Kidney epithelial cell (primary cell): ENCODE measurements around the gene RFTN2. TPM values are rescaled to one million over a fixed set of nuclear protein-coding genes. Genes with fewer than 3 reads are reported as not detected.

Experiments
- DNase-seq: peaks from one replicate; pipeline ENCODE4 v3.0.0-alpha.2; 2010; ENCODE audit warnings: low read depth
- H3K27me3 ChIP-seq: 2 replicates; pipeline ENCODE4 v1.6.0; 2011; ENCODE audit warnings: low read length; ENCODE audit not compliant: control insufficient read depth, insufficient read depth
- H3K36me3 ChIP-seq: 2 replicates; pipeline ENCODE4 v1.5.1; 2011; ENCODE audit warnings: low read length; ENCODE audit not compliant: control insufficient read depth, insufficient read depth
- H3K4me3 ChIP-seq: 2 replicates; pipeline ENCODE4 v1.5.1; 2011; ENCODE audit warnings: low read depth, mild to moderate bottlenecking, control low read depth, low read length
- total RNA-seq: library from RNA; depleted of rRNA; stranded (reverse); fragments of >200 nt; gene quantifications from 2 replicates; pipeline ENCODE4 v1.2.3, GENCODE V29; 2015
- TF ChIP-seq, protein P1 (sequence below): IDR thresholded peaks from 2 replicates; pipeline ENCODE4 v1.5.1; 2011; ENCODE audit warnings: mild to moderate bottlenecking, moderate library complexity, low read length, control low read depth, inconsistent platforms; ENCODE audit not compliant: insufficient read depth, poor library complexity, severe bottlenecking

Gene RFTN2
- total RNA-seq, 1 donor from 2014 or later, result under 0.01 TPM

DNA sequence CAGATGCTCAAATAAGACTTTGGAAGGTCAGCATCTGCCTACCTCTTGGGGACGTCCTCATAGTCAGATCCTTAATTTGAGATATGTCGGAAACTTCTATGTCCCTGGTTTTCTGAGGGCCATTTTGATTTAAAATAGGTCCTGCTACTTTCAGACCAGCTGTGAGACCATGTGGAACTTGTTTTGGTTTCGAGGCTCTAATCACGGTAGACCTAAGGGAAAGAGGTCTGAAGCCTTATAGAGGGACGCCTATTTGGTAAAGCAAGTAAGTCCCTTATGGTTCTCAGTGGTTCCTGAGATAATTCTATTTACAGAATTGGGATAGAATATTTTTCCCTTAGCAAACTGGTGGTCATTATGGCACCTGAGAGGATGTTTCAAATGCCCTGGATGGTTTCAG lies 75.1 kb downstream of the RFTN2 start:
- no peaks in the 10 kb centered on the region for H3K27me3 ChIP-seq
- H3K36me3 ChIP-seq, result no peaks in the 10 kb centered on the region
- TF ChIP-seq, protein P1, sequence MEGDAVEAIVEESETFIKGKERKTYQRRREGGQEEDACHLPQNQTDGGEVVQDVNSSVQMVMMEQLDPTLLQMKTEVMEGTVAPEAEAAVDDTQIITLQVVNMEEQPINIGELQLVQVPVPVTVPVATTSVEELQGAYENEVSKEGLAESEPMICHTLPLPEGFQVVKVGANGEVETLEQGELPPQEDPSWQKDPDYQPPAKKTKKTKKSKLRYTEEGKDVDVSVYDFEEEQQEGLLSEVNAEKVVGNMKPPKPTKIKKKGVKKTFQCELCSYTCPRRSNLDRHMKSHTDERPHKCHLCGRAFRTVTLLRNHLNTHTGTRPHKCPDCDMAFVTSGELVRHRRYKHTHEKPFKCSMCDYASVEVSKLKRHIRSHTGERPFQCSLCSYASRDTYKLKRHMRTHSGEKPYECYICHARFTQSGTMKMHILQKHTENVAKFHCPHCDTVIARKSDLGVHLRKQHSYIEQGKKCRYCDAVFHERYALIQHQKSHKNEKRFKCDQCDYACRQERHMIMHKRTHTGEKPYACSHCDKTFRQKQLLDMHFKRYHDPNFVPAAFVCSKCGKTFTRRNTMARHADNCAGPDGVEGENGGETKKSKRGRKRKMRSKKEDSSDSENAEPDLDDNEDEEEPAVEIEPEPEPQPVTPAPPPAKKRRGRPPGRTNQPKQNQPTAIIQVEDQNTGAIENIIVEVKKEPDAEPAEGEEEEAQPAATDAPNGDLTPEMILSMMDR, result no peak
- DNase-seq, result no peak
- no peak overlapping the region for H3K4me3 ChIP-seq

DNA sequence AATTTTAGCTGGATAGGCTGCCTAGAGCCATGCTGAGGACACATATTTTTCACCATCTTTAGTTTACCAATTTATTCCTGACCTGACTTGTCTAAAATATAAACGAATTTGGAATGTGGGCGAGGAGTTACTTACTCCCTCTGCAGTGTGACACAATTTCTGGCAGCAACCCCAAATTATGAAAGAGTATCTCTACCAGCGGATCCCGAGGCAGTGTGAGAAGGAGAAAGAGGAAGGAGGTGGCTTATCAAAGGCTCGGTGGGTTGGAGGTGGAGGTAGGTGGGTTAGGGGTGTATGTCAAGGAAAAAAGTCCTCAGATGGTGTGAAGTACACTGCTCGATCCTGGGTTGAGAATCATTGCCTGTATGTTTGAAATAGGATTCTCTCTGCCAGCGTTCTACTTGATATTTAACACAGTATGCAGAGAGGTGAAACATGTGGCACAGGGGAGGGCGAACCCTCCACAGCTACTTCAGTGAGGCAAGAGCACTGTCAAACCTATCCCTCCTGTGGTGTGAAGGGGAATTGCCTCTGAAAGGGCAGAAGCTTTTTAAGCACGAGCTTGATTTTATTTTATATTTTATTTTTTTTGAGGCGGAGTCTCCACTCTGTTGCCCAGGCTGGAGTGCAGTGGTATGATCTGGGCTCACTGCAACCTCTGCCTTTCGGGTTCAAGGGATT lies 76.0 kb downstream of the RFTN2 start:
- H3K27me3 ChIP-seq, result no peaks in the 10 kb centered on the region
- TF ChIP-seq, protein P1, result peak; percentile 18
- H3K4me3 ChIP-seq, result no peak overlapping the region
- no peak for DNase-seq
- no peaks in the 10 kb centered on the region for H3K36me3 ChIP-seq

DNA sequence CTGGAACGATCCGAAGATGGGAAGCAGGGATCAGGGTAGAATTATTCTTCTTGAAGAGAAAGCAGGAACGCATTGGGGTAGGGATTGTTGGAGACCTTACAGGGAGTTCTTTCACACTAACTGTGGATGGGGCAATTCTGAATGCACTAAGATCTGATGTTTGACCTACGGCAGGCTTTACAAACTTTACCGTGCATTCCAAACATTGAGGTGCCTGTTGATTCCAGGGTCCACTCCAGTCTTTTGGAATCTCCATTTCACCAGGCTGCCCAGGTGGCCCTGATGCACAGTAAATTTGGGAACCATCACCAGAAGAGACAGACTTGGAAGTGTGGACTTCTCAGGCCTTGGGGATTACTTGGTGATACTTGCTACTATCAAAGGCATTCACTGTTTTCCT lies 76.9 kb downstream of the RFTN2 start:
- no peak for DNase-seq
- no peaks in the 10 kb centered on the region for H3K36me3 ChIP-seq
- TF ChIP-seq, protein P1, result no peak

DNA sequence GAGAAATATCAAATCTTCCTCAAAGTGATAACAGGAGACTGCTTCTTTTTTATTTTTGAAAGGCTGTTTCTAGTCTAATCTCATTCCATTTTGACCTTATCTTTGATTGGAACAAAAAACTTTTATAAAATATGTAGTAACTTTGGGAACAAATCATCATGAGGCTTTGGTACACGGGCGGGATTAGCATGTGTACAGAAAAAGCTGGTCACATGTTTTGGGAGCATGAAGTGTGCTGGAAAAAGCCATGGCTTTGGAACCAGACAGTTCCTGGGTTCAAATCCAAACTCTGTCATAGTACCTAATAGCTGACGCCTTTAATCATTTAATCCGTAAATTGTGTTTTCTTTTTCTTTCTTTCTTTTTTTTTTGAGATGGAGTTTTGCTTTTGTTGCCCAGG lies 78.2 kb downstream of the RFTN2 start:
- H3K4me3 ChIP-seq, result no peak overlapping the region
- TF ChIP-seq, protein P1, result no peak
- H3K27me3 ChIP-seq, result no peaks in the 10 kb centered on the region
- H3K36me3 ChIP-seq, result no peaks in the 10 kb centered on the region
- DNase-seq, result no peak

More for the DNA sequence above, 76.9 kb downstream of the RFTN2 start:
- no peak overlapping the region for H3K4me3 ChIP-seq
- no peaks in the 10 kb centered on the region for H3K27me3 ChIP-seq

DNA sequence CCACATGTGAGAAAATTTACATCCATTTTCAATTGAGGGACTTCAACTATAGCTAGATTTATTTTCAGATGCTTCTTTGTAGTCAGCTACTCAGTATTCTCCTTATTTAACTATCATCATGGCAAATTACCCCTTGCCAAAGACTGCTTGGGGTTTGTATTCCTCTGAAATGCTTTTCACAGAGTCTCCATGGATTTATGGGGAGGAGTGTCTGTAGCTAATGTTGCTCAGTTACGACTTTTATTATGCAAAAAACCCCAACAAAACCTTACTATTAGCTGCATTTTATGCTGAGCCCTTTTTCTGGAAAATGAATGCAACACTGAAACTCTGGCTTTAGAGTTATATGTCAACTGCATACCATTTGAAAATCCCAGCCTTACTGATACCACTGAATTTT lies 78.6 kb downstream of the RFTN2 start:
- TF ChIP-seq, protein P1, result no peak
- DNase-seq, result no peak
- H3K4me3 ChIP-seq, result no peak overlapping the region
- H3K27me3 ChIP-seq, result no peaks in the 10 kb centered on the region
- H3K36me3 ChIP-seq, result no peaks in the 10 kb centered on the region
